CD14-positive monocyte (primary cell): ENCODE measurements around the gene FRMD3. TPM values are rescaled to one million over a fixed set of nuclear protein-coding genes. Genes with fewer than 3 reads are reported as not detected.

Experiments used
- DNase-seq, 3 donors: peaks; one replicate each; pipeline ENCODE4 v3.0.0-alpha.2; 2011 to 2022
- H2AFZ ChIP-seq: 2 replicates; pipeline ENCODE4 v1.6.0; 2012; ENCODE audit warnings: mild to moderate bottlenecking, low read depth, low read length, inconsistent platforms; ENCODE audit not compliant: insufficient read depth, poor library complexity, severe bottlenecking
- H3K27ac ChIP-seq, 2 donors: 1 replicate in 1 of 2; 2 replicates in 1 of 2; pipeline ENCODE4 v1.5.1; 2012 to 2013; ENCODE audit warnings: low read length in 2 of 2, control low read depth in 1 of 2, inconsistent platforms in 1 of 2, low read depth in 1 of 2, mild to moderate bottlenecking in 1 of 2
- H3K27me3 ChIP-seq, 2 donors: one replicate each; pipeline versions ENCODE4 v1.6.0 to v1.6.1; 2011 to 2013; ENCODE audit warnings: low read length in 2 of 2; ENCODE audit not compliant: control insufficient read depth in 2 of 2, insufficient read depth in 2 of 2
- H3K36me3 ChIP-seq, 2 donors: replicated peaks in 1 of 2; 1 replicate in 1 of 2; 2 replicates in 1 of 2; pipeline versions ENCODE4 v1.5.1 to v1.6.1; 2012 to 2013; ENCODE audit warnings: low read length in 2 of 2, control low read depth in 1 of 2, inconsistent platforms in 1 of 2, mild to moderate bottlenecking in 1 of 2; ENCODE audit not compliant: insufficient read depth in 2 of 2, control insufficient read depth in 1 of 2
- H3K4me1 ChIP-seq, 2 donors: 1 replicate in 1 of 2; 2 replicates in 1 of 2; pipeline versions ENCODE4 v1.5.1 to v1.6.1; 2012 to 2013; ENCODE audit warnings: low read length in 2 of 2, control low read depth in 1 of 2, inconsistent platforms in 1 of 2, mild to moderate bottlenecking in 1 of 2, moderate library complexity in 1 of 2; ENCODE audit not compliant: insufficient read depth in 2 of 2, control insufficient read depth in 1 of 2
- H3K4me2 ChIP-seq: replicated peaks from 2 replicates; pipeline ENCODE3; 2012; ENCODE audit warnings: low read length, moderate library complexity, mild to moderate bottlenecking; ENCODE audit not compliant: poor library complexity, severe bottlenecking; ENCODE audit errors: extremely low read depth
- H3K4me3 ChIP-seq, 3 experiments: fragments of 200-600 bp in 1 of 3; sonication (generic) in 1 of 3; replicated peaks in 1 of 3; 1 replicate in 2 of 3; 2 replicates in 1 of 3; pipeline ENCODE4 v1.5.1; 2011 to 2013; ENCODE audit warnings: low read length in 3 of 3, mild to moderate bottlenecking in 3 of 3, control low read depth in 2 of 3, low read depth in 2 of 3, inconsistent platforms in 1 of 3, moderate library complexity in 1 of 3
- H3K79me2 ChIP-seq: 2 replicates; pipeline ENCODE4 v1.6.0; 2012; ENCODE audit warnings: mild to moderate bottlenecking, control low read depth, inconsistent platforms, low read length, moderate library complexity; ENCODE audit not compliant: insufficient read depth
- H3K9ac ChIP-seq: 2 replicates; pipeline ENCODE4 v1.6.0; 2017; ENCODE audit warnings: low read length, mild to moderate bottlenecking; ENCODE audit not compliant: insufficient read depth, poor library complexity, severe bottlenecking
- H3K9me3 ChIP-seq, 2 donors: replicated peaks in 1 of 2; 1 replicate in 1 of 2; 2 replicates in 1 of 2; pipeline versions ENCODE4 v1.5.1 to v1.6.1; 2012 to 2013; ENCODE audit warnings: low read length in 2 of 2, control low read depth in 1 of 2; ENCODE audit not compliant: control insufficient read depth in 1 of 2, insufficient read depth in 1 of 2
- H4K20me1 ChIP-seq: 2 replicates; pipeline ENCODE4 v1.6.0; 2012; ENCODE audit warnings: mild to moderate bottlenecking, low read length, control low read depth, moderate library complexity; ENCODE audit not compliant: insufficient read depth
- H3K27ac Mint-ChIP-seq, 7 donors: one replicate each; pipeline ENCODE4 v1.8.0; 2020; ENCODE audit warnings: mild to moderate bottlenecking in 7 of 7, mixed read lengths in 7 of 7, moderate library complexity in 6 of 7, inconsistent platforms in 2 of 7
- H3K27me3 Mint-ChIP-seq, 3 donors: one replicate each; pipeline ENCODE4 v1.8.0; 2021 to 2022; ENCODE audit warnings: low read depth in 3 of 3, mild to moderate bottlenecking in 3 of 3, mixed read lengths in 3 of 3, moderate library complexity in 3 of 3, inconsistent platforms in 1 of 3
- H3K36me3 Mint-ChIP-seq, 2 donors: one replicate each; pipeline ENCODE4 v1.8.0; 2020; ENCODE audit warnings: mixed read lengths in 2 of 2, inconsistent platforms in 1 of 2, mild to moderate bottlenecking in 1 of 2
- H3K4me1 Mint-ChIP-seq: one replicate; pipeline ENCODE4 v1.8.0; 2020; ENCODE audit warnings: mild to moderate bottlenecking, mixed read lengths
- H3K4me3 Mint-ChIP-seq, 2 donors: one replicate each; pipeline ENCODE4 v1.8.0; 2020; ENCODE audit warnings: mild to moderate bottlenecking in 2 of 2, mixed read lengths in 2 of 2, moderate library complexity in 1 of 2
- H3K9me3 Mint-ChIP-seq, 7 donors: one replicate each; pipeline ENCODE4 v1.8.0; 2020 to 2022; ENCODE audit warnings: mixed read lengths in 7 of 7, mild to moderate bottlenecking in 6 of 7, moderate library complexity in 6 of 7, inconsistent platforms in 2 of 7
- WGBS: methylation state at CpG from one replicate; pipeline ENCODE4 v1.1.5; 2013; ENCODE audit warnings: missing lambda C conversion rate; ENCODE audit not compliant: insufficient coverage; 5-methylcytosine and 5-hydroxymethylcytosine counted together
- intact Hi-C, 2 donors: fragments of 100-400 bp; cut with micrococcal nuclease; formaldehyde crosslinking; loops; one replicate each; pipeline versions ENCODE4 v1.15.0 to v1.15.1; 2023
- polyA plus RNA-seq, 3 donors: library from polyadenylated mRNA; depleted of rRNA in 1 of 3; unstranded in 2 of 3; stranded (reverse) in 1 of 3; fragments of 300-500 nt in 2 of 3; fragments of >200 nt in 1 of 3; fragmentation: Illumina TruSeq in 2 of 3; gene quantifications; 1 replicate in 2 of 3; 2 replicates in 1 of 3; pipeline ENCODE4 v1.2.3, GENCODE V29; 2012 to 2021
- TF ChIP-seq, protein P1 (sequence below): fragments of 200-600 bp; IDR thresholded peaks from one replicate; pipeline ENCODE4 v1.8.0; 2022; ENCODE audit warnings: antibody characterized with exemption, mild to moderate bottlenecking

Gene FRMD3
- polyA plus RNA-seq, 3 donors: 2.8 to 9.8 (median 4.2) TPM

DNA sequence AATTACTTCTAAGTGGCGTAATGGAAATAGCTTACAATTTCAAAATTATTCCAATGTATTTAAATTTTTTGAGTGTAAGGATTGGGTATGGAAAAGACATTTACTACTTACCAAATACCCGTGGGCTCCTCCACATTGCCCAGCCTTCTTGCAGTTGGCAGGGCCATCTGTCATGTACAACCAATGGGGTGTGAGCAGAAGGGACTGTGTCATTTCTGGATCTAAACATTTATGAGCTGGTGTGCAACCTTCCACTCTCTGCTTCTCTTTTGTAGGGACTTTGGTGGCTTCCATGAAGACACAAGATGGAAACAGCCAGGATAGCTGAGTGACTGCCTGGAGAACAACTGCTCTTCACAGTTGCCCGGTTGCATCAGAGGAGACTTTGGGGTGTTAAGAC, 40.8 kb downstream of the FRMD3 start:
- intact Hi-C loops: no loop called here
- Histone ChIP-seq H3K27ac (no peak overlapping the region), H3K4me2 (no peak overlapping the region), H3K9me3 (no peaks in the 10 kb centered on the region), H3K79me2 (no peaks in the 10 kb centered on the region), H2AFZ (no peak overlapping the region), H3K4me3 (no peak overlapping the region), H3K36me3 (no peaks in the 10 kb centered on the region), H3K4me1 (no peaks in the 10 kb centered on the region), H4K20me1 (no peaks in the 10 kb centered on the region), H3K27me3 (no peaks in the 10 kb centered on the region), H3K9ac (no peak overlapping the region)
- 100% methylated on average over 1 of the region's 3 CpGs for WGBS
- TF ChIP-seq, protein P1, sequence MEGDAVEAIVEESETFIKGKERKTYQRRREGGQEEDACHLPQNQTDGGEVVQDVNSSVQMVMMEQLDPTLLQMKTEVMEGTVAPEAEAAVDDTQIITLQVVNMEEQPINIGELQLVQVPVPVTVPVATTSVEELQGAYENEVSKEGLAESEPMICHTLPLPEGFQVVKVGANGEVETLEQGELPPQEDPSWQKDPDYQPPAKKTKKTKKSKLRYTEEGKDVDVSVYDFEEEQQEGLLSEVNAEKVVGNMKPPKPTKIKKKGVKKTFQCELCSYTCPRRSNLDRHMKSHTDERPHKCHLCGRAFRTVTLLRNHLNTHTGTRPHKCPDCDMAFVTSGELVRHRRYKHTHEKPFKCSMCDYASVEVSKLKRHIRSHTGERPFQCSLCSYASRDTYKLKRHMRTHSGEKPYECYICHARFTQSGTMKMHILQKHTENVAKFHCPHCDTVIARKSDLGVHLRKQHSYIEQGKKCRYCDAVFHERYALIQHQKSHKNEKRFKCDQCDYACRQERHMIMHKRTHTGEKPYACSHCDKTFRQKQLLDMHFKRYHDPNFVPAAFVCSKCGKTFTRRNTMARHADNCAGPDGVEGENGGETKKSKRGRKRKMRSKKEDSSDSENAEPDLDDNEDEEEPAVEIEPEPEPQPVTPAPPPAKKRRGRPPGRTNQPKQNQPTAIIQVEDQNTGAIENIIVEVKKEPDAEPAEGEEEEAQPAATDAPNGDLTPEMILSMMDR: no peak
- peaks cover 0 to 2% (median 1%) of the 10 kb centered on the region in 3 donors for H3K27me3 Mint-ChIP-seq
- H3K27ac Mint-ChIP-seq: no peak overlapping the region
- no peak for DNase-seq
- no peak overlapping the region for H3K4me3 Mint-ChIP-seq
- H3K9me3 Mint-ChIP-seq: peaks cover 0 to 3% (median 0%) of the 10 kb centered on the region in 7 donors
- peaks cover 4 to 8% of the 10 kb centered on the region in 2 donors for H3K36me3 Mint-ChIP-seq
- H3K4me1 Mint-ChIP-seq: no peaks in the 10 kb centered on the region

- Histone ChIP-seq H3K4me2 (no peak overlapping the region), H3K36me3 (no peaks in the 10 kb centered on the region), H4K20me1 (no peaks in the 10 kb centered on the region), H3K27ac (no peak overlapping the region), H2AFZ (no peak overlapping the region), H3K4me3 (no peak overlapping the region), H3K27me3 (no peaks in the 10 kb centered on the region), H3K9me3 (no peaks in the 10 kb centered on the region), H3K79me2 (no peaks in the 10 kb centered on the region), H3K4me1 (no peaks in the 10 kb centered on the region), H3K9ac (no peak overlapping the region)
- no peak overlapping the region for H3K27ac Mint-ChIP-seq
- H3K9me3 Mint-ChIP-seq: peaks cover 0 to 3% (median 0%) of the 10 kb centered on the region in 7 donors
- H3K4me1 Mint-ChIP-seq: no peaks in the 10 kb centered on the region
- peaks cover 0 to 1% of the 10 kb centered on the region in 2 donors for H3K36me3 Mint-ChIP-seq
- no peak overlapping the region for H3K4me3 Mint-ChIP-seq
- H3K27me3 Mint-ChIP-seq: peaks cover 0 to 2% (median 1%) of the 10 kb centered on the region in 3 donors
- intact Hi-C loops: no loop called here
- TF ChIP-seq, protein P1: no peak
- no peak for DNase-seq
- no CpG with 5 or more reads among the region's 3 CpGs for WGBS
These were observed 46.2 kb downstream of the FRMD3 start for GRCh38 chr9:83491995-83492394.
